Keratinocyte (primary cell): Measurements from ENCODE around the gene GDPD5. TPM values are rescaled to one million over a fixed set of nuclear protein-coding genes. Genes with fewer than 3 reads are reported as not detected.

Experiments
- DNase-seq: peaks from one replicate; pipeline ENCODE4 v3.0.0-alpha.2; 2011; ENCODE audit warnings: low read depth, missing footprints, low spot score
- FAIRE-seq: peaks from 2 replicates; lab custom pipeline; 2011; peaks lifted over from hg19 to GRCh38; lab: Jason Lieb, UNC
- H2AFZ ChIP-seq: 2 replicates; pipeline ENCODE4 v1.6.0; 2012; ENCODE audit warnings: low read length, control low read depth, inconsistent platforms; ENCODE audit not compliant: control insufficient read depth
- H3K27ac ChIP-seq: 2 replicates; pipeline ENCODE4 v1.5.1; 2011; ENCODE audit warnings: low read length; ENCODE audit not compliant: control insufficient read depth, insufficient read depth
- H3K27me3 ChIP-seq: 3 replicates; pipeline ENCODE4 v1.6.0; 2011; ENCODE audit warnings: low read length; ENCODE audit not compliant: control insufficient read depth, insufficient read depth; ENCODE audit errors: extremely low read depth
- H3K36me3 ChIP-seq, 2 experiments: 2 replicates in 1 of 2; 3 replicates in 1 of 2; pipeline ENCODE4 v1.5.1; 2011; ENCODE audit warnings: low read length in 2 of 2, mild to moderate bottlenecking in 1 of 2; ENCODE audit not compliant: control insufficient read depth in 2 of 2, insufficient read depth in 2 of 2; ENCODE audit errors: extremely low read depth in 1 of 2
- H3K4me1 ChIP-seq: 3 replicates; pipeline ENCODE4 v1.5.1; 2011; ENCODE audit warnings: low read length; ENCODE audit not compliant: control insufficient read depth, insufficient read depth; ENCODE audit errors: extremely low read depth
- H3K4me2 ChIP-seq: 3 replicates; pipeline ENCODE4 v1.6.0; 2011; ENCODE audit warnings: low read depth, low read length; ENCODE audit not compliant: control insufficient read depth, insufficient read depth; ENCODE audit errors: extremely low read depth
- H3K4me3 ChIP-seq, 3 experiments: fragments of 200-600 bp in 1 of 3; sonication (generic) in 1 of 3; 2 replicates in 2 of 3; 3 replicates in 1 of 3; pipeline ENCODE4 v1.5.1; 2011 to 2016; ENCODE audit warnings: low read length in 3 of 3, mild to moderate bottlenecking in 3 of 3, control low read depth in 2 of 3, inconsistent platforms in 1 of 3, low read depth in 1 of 3, mixed read lengths in 1 of 3, mixed run types in 1 of 3, moderate library complexity in 1 of 3; ENCODE audit not compliant: control insufficient read depth in 2 of 3, insufficient read depth in 2 of 3; ENCODE audit errors: extremely low read depth in 1 of 3
- H3K79me2 ChIP-seq: 2 replicates; pipeline ENCODE4 v1.6.0; 2012; ENCODE audit warnings: low read length; ENCODE audit not compliant: control insufficient read depth, insufficient read depth
- H3K9ac ChIP-seq: 3 replicates; pipeline ENCODE4 v1.6.0; 2011; ENCODE audit warnings: low read length; ENCODE audit not compliant: control insufficient read depth, insufficient read depth; ENCODE audit errors: extremely low read depth
- H3K9me1 ChIP-seq: 3 replicates; pipeline ENCODE4 v1.6.0; 2011; ENCODE audit warnings: low read length; ENCODE audit not compliant: control insufficient read depth, insufficient read depth; ENCODE audit errors: extremely low read depth
- H3K9me3 ChIP-seq: 2 replicates; pipeline ENCODE4 v1.5.1; 2012; ENCODE audit warnings: low read depth, low read length; ENCODE audit not compliant: control insufficient read depth
- H4K20me1 ChIP-seq: 3 replicates; pipeline ENCODE4 v1.6.0; 2011; ENCODE audit warnings: low read length; ENCODE audit not compliant: control insufficient read depth, insufficient read depth; ENCODE audit errors: extremely low read depth
- CTCF ChIP-seq, 3 experiments: IDR thresholded peaks in 1 of 3; conservative IDR thresholded peaks in 1 of 3; optimal IDR thresholded peaks in 1 of 3; 2 replicates in 2 of 3; 3 replicates in 1 of 3; pipeline versions ENCODE3 to v1.5.1; 2011; ENCODE audit warnings: low read length in 3 of 3, mild to moderate bottlenecking in 3 of 3, moderate library complexity in 2 of 3, control low read depth in 1 of 3, inconsistent platforms in 1 of 3; ENCODE audit not compliant: insufficient read depth in 2 of 3; ENCODE audit errors: extremely low read depth in 1 of 3
- EZH2 ChIP-seq: IDR thresholded peaks from one replicate; pipeline ENCODE4 v1.6.1; 2012; ENCODE audit warnings: inconsistent platforms, mild to moderate bottlenecking, low read length, moderate library complexity
- dilution Hi-C: fragments of 300-500 bp; cut with MboI; formaldehyde crosslinking; loops from one replicate; pipeline ENCODE4 v1.7.0; 2020; ENCODE audit warnings: low sequenced_read_pairs; ENCODE audit not compliant: extremely low pct_ligation_motif_present
- polyA plus RNA-seq, 5 experiments: library from polyadenylated mRNA; depleted of rRNA in 3 of 5; stranded (reverse) in 3 of 5; stranded (forward) in 1 of 5; unstranded in 1 of 5; fragments of >200 nt; gene quantifications; 1 replicate in 1 of 5; 2 replicates in 3 of 5; 3 replicates in 1 of 5; pipeline versions ENCODE4 v1.2.1 to v1.2.3, GENCODE V29; 2011 to 2012; ENCODE audit warnings: missing spikeins in 2 of 5, low read depth in 1 of 5, low replicate concordance in 1 of 5

Gene GDPD5
- polyA plus RNA-seq, 1 donor (not counting 4 experiments of a cell fraction or from before 2014, with no cell fraction given) = 2.1 TPM

DNA sequence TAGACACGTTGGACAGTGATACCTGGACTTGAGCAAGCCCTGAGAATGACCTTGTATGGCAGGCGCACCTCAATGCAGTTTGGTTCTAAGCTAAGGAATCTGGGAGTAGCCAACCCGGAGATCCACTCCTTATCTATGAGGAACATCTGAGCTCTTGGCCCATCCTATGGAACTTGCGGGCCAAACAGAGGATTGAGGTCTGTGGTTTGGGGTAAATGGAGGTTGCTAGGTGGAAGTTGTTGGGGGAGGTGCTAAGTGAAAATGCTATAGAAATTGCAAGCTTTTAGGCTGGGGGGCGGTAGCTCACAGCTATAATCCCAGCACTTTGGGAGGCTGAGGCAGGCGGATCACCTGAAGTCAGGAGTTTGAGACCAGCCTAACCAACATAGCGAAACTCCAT is 8.9 kb downstream of the GDPD5 start:
- no peak for FAIRE-seq
- dilution Hi-C loops = no loop called here
- H3K9me3 ChIP-seq = no peaks in the 10 kb centered on the region

DNA sequence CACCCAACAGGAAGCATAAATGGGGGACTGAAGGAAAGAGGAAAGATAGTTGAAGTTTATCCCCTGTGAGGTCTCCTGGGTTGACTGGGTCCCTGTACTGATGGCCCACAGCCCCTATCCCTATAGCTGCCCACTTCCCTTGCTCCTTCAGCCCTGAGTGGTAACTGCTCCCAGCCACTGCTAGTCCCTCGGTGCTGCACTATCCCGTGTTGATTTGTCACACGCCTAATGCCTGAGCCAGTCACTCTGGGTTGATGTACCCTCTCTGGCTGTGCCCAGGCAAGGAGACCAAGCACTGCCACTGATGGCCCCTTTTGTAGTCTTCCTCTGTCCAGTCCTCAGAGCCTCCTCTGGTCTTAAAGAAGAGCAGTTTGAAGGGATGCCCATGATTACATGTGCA is 9.6 kb downstream of the GDPD5 start:
- Histone ChIP-seq H3K79me2 (no peaks in the 10 kb centered on the region), H2AFZ (no peak overlapping the region), H4K20me1 (no peaks in the 10 kb centered on the region), H3K4me2 (no peak overlapping the region), H3K27me3 (peaks cover 14% of the 10 kb centered on the region), H3K9ac (no peak overlapping the region), H3K36me3 (no peaks in the 10 kb centered on the region), H3K4me1 (no peaks in the 10 kb centered on the region), H3K9me1 (no peaks in the 10 kb centered on the region), H3K27ac (no peak overlapping the region), H3K9me3 (no peaks in the 10 kb centered on the region), H3K4me3 (no peak overlapping the region)
- no peak for TF ChIP-seq CTCF (optimal IDR thresholded peaks at IDR 0.05 in 1 of 3, IDR thresholded peaks at IDR 0.05 in 1 of 3, conservative IDR thresholded peaks at IDR 0.05 in 1 of 3; ENCODE audit: extremely low read depth in 1 of 3, insufficient read depth in 2 of 3, low read length in 3 of 3)
- TF ChIP-seq EZH2 = no peak
- DNase-seq (no peak), FAIRE-seq (no peak)
- dilution Hi-C loops = no loop called here

More for the DNA sequence above, 8.9 kb downstream of the GDPD5 start:
- no peaks in the 10 kb centered on the region for H4K20me1 ChIP-seq
- H3K9ac ChIP-seq = no peak overlapping the region
- no peaks in the 10 kb centered on the region for H3K9me1 ChIP-seq
- DNase-seq = no peak
- TF ChIP-seq EZH2 (no peak), CTCF (optimal IDR thresholded peaks at IDR 0.05 in 1 of 3, IDR thresholded peaks at IDR 0.05 in 1 of 3, conservative IDR thresholded peaks at IDR 0.05 in 1 of 3; ENCODE audit: extremely low read depth in 1 of 3, insufficient read depth in 2 of 3, low read length in 3 of 3) (no peak)
- H3K27me3 ChIP-seq = peaks cover 11% of the 10 kb centered on the region
- no peaks in the 10 kb centered on the region for H3K36me3 ChIP-seq
- no peaks in the 10 kb centered on the region for H3K4me1 ChIP-seq
- no peak overlapping the region for H3K4me2 ChIP-seq
- no peaks in the 10 kb centered on the region for H3K79me2 ChIP-seq
- H2AFZ ChIP-seq = no peak overlapping the region
- no peak overlapping the region for H3K4me3 ChIP-seq
- no peak overlapping the region for H3K27ac ChIP-seq
